H1 (cell line): ENCODE measurements around the gene ADPRHL1. TPM values are rescaled to one million over a fixed set of nuclear protein-coding genes. Genes with fewer than 3 reads are reported as not detected.

Experiments used
- SUZ12 ChIP-seq: fragments of 200-600 bp; sonication (generic); IDR thresholded peaks from 2 replicates; pipeline ENCODE4 v1.6.1; 2012; ENCODE audit warnings: mild to moderate bottlenecking, inconsistent platforms, low read length, moderate library complexity, mixed read lengths
- polyA plus RNA-seq, 7 experiments: library from polyadenylated mRNA; depleted of rRNA in 3 of 7; stranded (reverse) in 5 of 7; unstranded in 2 of 7; fragments of >200 nt in 5 of 7; fragments of 200-250 nt in 2 of 7; gene quantifications; 1 replicate in 5 of 7; 2 replicates in 1 of 7; 4 replicates in 1 of 7; pipeline versions ENCODE4 v1.2.1 to v1.2.3, GENCODE V29; 2011 to 2013; ENCODE audit warnings: missing spikeins in 2 of 7, mixed read lengths in 2 of 7
- total RNA-seq: library from RNA; stranded (reverse); fragmentation: NEBNext Ultra II Directional; extraction: Animal tissue kit (Norgen Biotek cat#: 25700); gene quantifications from 2 replicates; pipeline ENCODE4 v1.2.1, GENCODE V29; 2021

Gene ADPRHL1
- total and polyA plus RNA-seq, 2 of the 8 experiments (the other 6 are each of a cell fraction or from before 2014, with no cell fraction given): 0.74 to 1.7 TPM

- no peak for TF ChIP-seq SUZ12
- TF ChIP-seq, all 59 proteins: peak for 0
Observed at GRCh38 chr13:113498905-113499304, 45.6 kb upstream of the ADPRHL1 start (continued).
